ENCODE results near the gene HK3.
A peak's percentile ranks its signal among the peaks of the same experiment; 100 is the strongest.

Gene HK3

GRCh38 chr5:176878463-176878862 lies 20.7 kb downstream of the HK3 start:
- no peak for DNase-seq
- CTCF ChIA-PET = interaction anchor here (1.4 kb wide), 1 partner anchor 11 kb away, joined by 3 read pairs; no protein-coding TSS in a partner anchor
- no peak overlapping the region for H3K27ac ChIP-seq (ENCODE audit: insufficient read depth in 1 of 2, low read depth in 1 of 2, low read length in 2 of 2, poor library complexity in 1 of 2, severe bottlenecking in 2 of 2)
- POLR2A ChIA-PET = no interaction called here
- H3K27me3 ChIP-seq (replicated peaks in 2 of 5; ENCODE audit: control insufficient read depth in 4 of 5, insufficient read depth in 5 of 5, low read length in 4 of 5) = peaks cover 0 to 55% (median 10%) of the 10 kb centered on the region in 5 experiments
- WGBS (ENCODE audit: insufficient coverage) = 94% methylated on average over 8 of the region's 12 CpGs
- peaks cover 0 to 5% (median 0%) of the 10 kb centered on the region in 5 experiments for H3K9me3 ChIP-seq (ENCODE audit: control extremely low read depth in 1 of 5, control insufficient read depth in 4 of 5, insufficient read depth in 2 of 5, low read depth in 1 of 5, low read length in 4 of 5)
- no peak overlapping the region for H3K4me3 ChIP-seq (ENCODE audit: control insufficient read depth in 1 of 7, extremely low read depth in 1 of 7, insufficient read depth in 4 of 7, low read depth in 2 of 7, low read length in 6 of 7)
- H3K36me3 ChIP-seq (ENCODE audit: control insufficient read depth in 4 of 4, insufficient read depth in 4 of 4, low read length in 3 of 4) = no peaks in the 10 kb centered on the region
- H3K4me1 ChIP-seq (ENCODE audit: control extremely low read depth in 1 of 4, control insufficient read depth in 4 of 4, insufficient read depth in 4 of 4, low read length in 3 of 4) = peaks cover 0 to 18% (median 13%) of the 10 kb centered on the region in 4 experiments

- POLR2A ChIA-PET = no interaction called here
Measured at GRCh38 chr5:176877793-176878331, 21.3 kb downstream of the HK3 start.

GRCh38 chr5:176876506-176877431 lies 22.4 kb downstream of the HK3 start:
- no peak for DNase-seq
- CTCF ChIA-PET = interaction anchor here (1.2 kb wide), 1 partner anchor 260 kb away, joined by 3 read pairs; no protein-coding TSS in a partner anchor
- POLR2A ChIA-PET = interaction anchor here (0.6 kb wide), 1 partner anchor 10 kb away, joined by 5 read pairs; no protein-coding TSS in a partner anchor
- WGBS (ENCODE audit: insufficient coverage) = 96% methylated on average over 7 of the region's 24 CpGs
- H3K9me3 ChIP-seq (ENCODE audit: control extremely low read depth in 1 of 5, control insufficient read depth in 4 of 5, insufficient read depth in 2 of 5, low read depth in 1 of 5, low read length in 4 of 5) = peaks cover 0 to 5% (median 0%) of the 10 kb centered on the region in 5 experiments
- no peak overlapping the region for H3K4me3 ChIP-seq (ENCODE audit: control insufficient read depth in 1 of 7, extremely low read depth in 1 of 7, insufficient read depth in 4 of 7, low read depth in 2 of 7, low read length in 6 of 7)
- peaks cover 0 to 18% (median 13%) of the 10 kb centered on the region in 4 experiments for H3K4me1 ChIP-seq (ENCODE audit: control extremely low read depth in 1 of 4, control insufficient read depth in 4 of 4, insufficient read depth in 4 of 4, low read length in 3 of 4)
- peaks cover 0 to 50% (median 9%) of the 10 kb centered on the region in 5 experiments for H3K27me3 ChIP-seq (replicated peaks in 2 of 5; ENCODE audit: control insufficient read depth in 4 of 5, insufficient read depth in 5 of 5, low read length in 4 of 5)
- no peak overlapping the region for H3K27ac ChIP-seq (ENCODE audit: insufficient read depth in 1 of 2, low read depth in 1 of 2, low read length in 2 of 2, poor library complexity in 1 of 2, severe bottlenecking in 2 of 2)
- H3K36me3 ChIP-seq (ENCODE audit: control insufficient read depth in 4 of 4, insufficient read depth in 4 of 4, low read length in 3 of 4) = no peaks in the 10 kb centered on the region

More at GRCh38 chr5:176877793-176878331, 21.3 kb downstream of the HK3 start:
- DNase-seq = no peak
- CTCF ChIA-PET = interaction anchor here (1.4 kb wide), 1 partner anchor 10 kb away, joined by 3 read pairs; no protein-coding TSS in a partner anchor
- no peak overlapping the region for H3K27ac ChIP-seq (ENCODE audit: insufficient read depth in 1 of 2, low read depth in 1 of 2, low read length in 2 of 2, poor library complexity in 1 of 2, severe bottlenecking in 2 of 2)
- peaks cover 0 to 5% (median 0%) of the 10 kb centered on the region in 5 experiments for H3K9me3 ChIP-seq (ENCODE audit: control extremely low read depth in 1 of 5, control insufficient read depth in 4 of 5, insufficient read depth in 2 of 5, low read depth in 1 of 5, low read length in 4 of 5)
- H3K36me3 ChIP-seq (ENCODE audit: control insufficient read depth in 4 of 4, insufficient read depth in 4 of 4, low read length in 3 of 4) = no peaks in the 10 kb centered on the region
- WGBS (ENCODE audit: insufficient coverage) = 93% methylated on average over 20 of the region's 21 CpGs
- peaks cover 0 to 18% (median 13%) of the 10 kb centered on the region in 4 experiments for H3K4me1 ChIP-seq (ENCODE audit: control extremely low read depth in 1 of 4, control insufficient read depth in 4 of 4, insufficient read depth in 4 of 4, low read length in 3 of 4)
- peaks cover 0 to 55% (median 10%) of the 10 kb centered on the region in 5 experiments for H3K27me3 ChIP-seq (replicated peaks in 2 of 5; ENCODE audit: control insufficient read depth in 4 of 5, insufficient read depth in 5 of 5, low read length in 4 of 5)
- H3K4me3 ChIP-seq (ENCODE audit: control insufficient read depth in 1 of 7, extremely low read depth in 1 of 7, insufficient read depth in 4 of 7, low read depth in 2 of 7, low read length in 6 of 7) = no peak overlapping the region

GRCh38 chr5:176875783-176876505 lies 23.2 kb downstream of the HK3 start:
- no peak overlapping the region for H3K27ac ChIP-seq (ENCODE audit: insufficient read depth in 1 of 2, low read depth in 1 of 2, low read length in 2 of 2, poor library complexity in 1 of 2, severe bottlenecking in 2 of 2)
- peaks cover 0 to 48% (median 9%) of the 10 kb centered on the region in 5 experiments for H3K27me3 ChIP-seq (replicated peaks in 2 of 5; ENCODE audit: control insufficient read depth in 4 of 5, insufficient read depth in 5 of 5, low read length in 4 of 5)
- peak overlapping the region in 2 of 7 experiments; percentile 19 to 53 for H3K4me3 ChIP-seq (ENCODE audit: control insufficient read depth in 1 of 7, extremely low read depth in 1 of 7, insufficient read depth in 4 of 7, low read depth in 2 of 7, low read length in 6 of 7)
- H3K4me1 ChIP-seq (ENCODE audit: control extremely low read depth in 1 of 4, control insufficient read depth in 4 of 4, insufficient read depth in 4 of 4, low read length in 3 of 4) = peaks cover 0 to 18% (median 13%) of the 10 kb centered on the region in 4 experiments
- 5% methylated on average over 22 of the region's 27 CpGs for WGBS (ENCODE audit: insufficient coverage)
- no peaks in the 10 kb centered on the region for H3K36me3 ChIP-seq (ENCODE audit: control insufficient read depth in 4 of 4, insufficient read depth in 4 of 4, low read length in 3 of 4)
- ChIA-PET CTCF (interaction anchor here (1.2 kb wide), 1 partner anchor 261 kb away, joined by 3 read pairs; no protein-coding TSS in a partner anchor), POLR2A (interaction anchor here (0.6 kb wide), 1 partner anchor 10 kb away, joined by 5 read pairs; no protein-coding TSS in a partner anchor)
- DNase-seq = peak; percentile 42 to 81 (median 77)
- peaks cover 0 to 5% (median 0%) of the 10 kb centered on the region in 5 experiments for H3K9me3 ChIP-seq (ENCODE audit: control extremely low read depth in 1 of 5, control insufficient read depth in 4 of 5, insufficient read depth in 2 of 5, low read depth in 1 of 5, low read length in 4 of 5)

GRCh38 chr5:176875014-176875550 lies 24.1 kb downstream of the HK3 start:
- H3K9me3 ChIP-seq (ENCODE audit: control extremely low read depth in 1 of 5, control insufficient read depth in 4 of 5, insufficient read depth in 2 of 5, low read depth in 1 of 5, low read length in 4 of 5) = peaks cover 0 to 9% (median 0%) of the 10 kb centered on the region in 5 experiments
- no peak overlapping the region for H3K4me3 ChIP-seq (ENCODE audit: control insufficient read depth in 1 of 7, extremely low read depth in 1 of 7, insufficient read depth in 4 of 7, low read depth in 2 of 7, low read length in 6 of 7)
- peaks cover 0 to 48% (median 9%) of the 10 kb centered on the region in 5 experiments for H3K27me3 ChIP-seq (replicated peaks in 2 of 5; ENCODE audit: control insufficient read depth in 4 of 5, insufficient read depth in 5 of 5, low read length in 4 of 5)
- no peak overlapping the region for H3K27ac ChIP-seq (ENCODE audit: insufficient read depth in 1 of 2, low read depth in 1 of 2, low read length in 2 of 2, poor library complexity in 1 of 2, severe bottlenecking in 2 of 2)
- ChIA-PET CTCF (no interaction called here), POLR2A (no interaction called here)
- H3K4me1 ChIP-seq (ENCODE audit: control extremely low read depth in 1 of 4, control insufficient read depth in 4 of 4, insufficient read depth in 4 of 4, low read length in 3 of 4) = peaks cover 0 to 18% (median 13%) of the 10 kb centered on the region in 4 experiments
- 80% methylated on average over 17 of the region's 17 CpGs for WGBS (ENCODE audit: insufficient coverage)
- no peak for DNase-seq
- H3K36me3 ChIP-seq (ENCODE audit: control insufficient read depth in 4 of 4, insufficient read depth in 4 of 4, low read length in 3 of 4) = no peaks in the 10 kb centered on the region

- H3K27me3 ChIP-seq (replicated peaks in 2 of 5; ENCODE audit: control insufficient read depth in 4 of 5, insufficient read depth in 5 of 5, low read length in 4 of 5) = peaks cover 0 to 48% (median 9%) of the 10 kb centered on the region in 5 experiments
- DNase-seq = no peak
- H3K36me3 ChIP-seq (ENCODE audit: control insufficient read depth in 4 of 4, insufficient read depth in 4 of 4, low read length in 3 of 4) = no peaks in the 10 kb centered on the region
- H3K4me1 ChIP-seq (ENCODE audit: control extremely low read depth in 1 of 4, control insufficient read depth in 4 of 4, insufficient read depth in 4 of 4, low read length in 3 of 4) = peaks cover 0 to 18% (median 13%) of the 10 kb centered on the region in 4 experiments
- no peak overlapping the region for H3K4me3 ChIP-seq (ENCODE audit: control insufficient read depth in 1 of 7, extremely low read depth in 1 of 7, insufficient read depth in 4 of 7, low read depth in 2 of 7, low read length in 6 of 7)
- H3K9me3 ChIP-seq (ENCODE audit: control extremely low read depth in 1 of 5, control insufficient read depth in 4 of 5, insufficient read depth in 2 of 5, low read depth in 1 of 5, low read length in 4 of 5) = peaks cover 0 to 9% (median 0%) of the 10 kb centered on the region in 5 experiments
- POLR2A ChIA-PET = no interaction called here
- 85% methylated on average over 4 of the region's 20 CpGs for WGBS (ENCODE audit: insufficient coverage)
- no peak overlapping the region for H3K27ac ChIP-seq (ENCODE audit: insufficient read depth in 1 of 2, low read depth in 1 of 2, low read length in 2 of 2, poor library complexity in 1 of 2, severe bottlenecking in 2 of 2)
- CTCF ChIA-PET = no interaction called here
Measured at GRCh38 chr5:176874198-176874780, 24.9 kb downstream of the HK3 start.
